Testis (tissue), 3 donors: ENCODE measurements around the gene LIF. TPM values are rescaled to one million over a fixed set of nuclear protein-coding genes. Genes with fewer than 3 reads are reported as not detected.

ENCODE experiments used
- DNase-seq: peaks from one replicate; pipeline ENCODE4 v3.0.0-alpha.2; 2019
- H3K27ac ChIP-seq, 2 donors: fragments of 200-600 bp; sonication (generic); one replicate each; pipeline ENCODE4 v1.5.1; 2019
- H3K27me3 ChIP-seq: fragments of 200-600 bp; sonication (generic); one replicate; pipeline ENCODE4 v1.5.1; 2019
- H3K36me3 ChIP-seq: fragments of 200-600 bp; sonication (generic); one replicate; pipeline ENCODE4 v1.5.1; 2017; ENCODE audit warnings: low read depth; ENCODE audit errors: missing control alignments
- H3K4me1 ChIP-seq: fragments of 200-600 bp; sonication (generic); one replicate; pipeline ENCODE4 v1.5.1; 2019
- H3K4me3 ChIP-seq, 2 donors: fragments of 200-600 bp; sonication (generic); one replicate each; pipeline ENCODE4 v1.5.1; 2017 to 2019
- H3K9me3 ChIP-seq: fragments of 200-600 bp; sonication (generic); one replicate; pipeline ENCODE4 v1.5.1; 2017
- CTCF ChIP-seq, 3 experiments: fragments of 450-650 bp in 2 of 3; fragments of 200-600 bp in 1 of 3; sonication (generic) in 1 of 3; IDR thresholded peaks; one replicate each; pipeline ENCODE4 v1.5.1; 2016 to 2019; ENCODE audit warnings: antibody characterized with exemption in 3 of 3, mild to moderate bottlenecking in 2 of 3, moderate library complexity in 1 of 3
- POLR2A ChIP-seq: fragments of 450-650 bp; IDR thresholded peaks from one replicate; pipeline ENCODE4 v1.6.1; 2017; ENCODE audit warnings: antibody characterized with exemption, mild to moderate bottlenecking, moderate library complexity
- WGBS, 2 donors: methylation state at CpG; one replicate each; pipeline ENCODE4 v1.1.5; 2018; 5-methylcytosine and 5-hydroxymethylcytosine counted together
- intact Hi-C: fragments of 100-400 bp; cut with DNase I; formaldehyde crosslinking; loops from one replicate; pipeline ENCODE4 v1.15.1; 2023; ENCODE audit warnings: low total_unique reads
- polyA plus RNA-seq: library from polyadenylated mRNA; stranded (reverse); fragments of 350-450 nt; fragmentation: Illumina TruSeq; extraction: RNeasy Lipid Tissue Mini Kit (QIAGEN cat#74804); gene quantifications from one replicate; pipeline ENCODE4 v1.2.3, GENCODE V29; 2014; ENCODE audit warnings: low read depth, low replicate concordance; ENCODE audit not compliant: insufficient read depth
- total RNA-seq, 2 donors: library from RNA; depleted of rRNA; stranded (reverse); fragments of >200 nt; gene quantifications; one replicate each; pipeline ENCODE4 v1.2.3, GENCODE V29; 2016

Gene LIF
- total and polyA plus RNA-seq, 3 donors from 2014 or later: 0.08 to 1.4 (median 1.4) TPM

- peaks cover 55% of the 10 kb centered on the region for H3K4me1 ChIP-seq
- TF ChIP-seq CTCF (IDR thresholded peaks at IDR 0.05): no peak
- TF ChIP-seq POLR2A: no peak
- 91 to 98% methylated on average over 6 of the region's 6 CpGs for WGBS, 2 donors
- H3K4me3 ChIP-seq: no peak overlapping the region
- intact Hi-C loops: no loop called here
- no peak for DNase-seq
- H3K36me3 ChIP-seq: no peaks in the 10 kb centered on the region
- no peaks in the 10 kb centered on the region for H3K9me3 ChIP-seq
- no peaks in the 10 kb centered on the region for H3K27me3 ChIP-seq
- peak overlapping the region; percentile 85 to 91 for H3K27ac ChIP-seq
Observed at GRCh38 chr22:30209642-30210041, 36.9 kb downstream of the LIF start.

- no peaks in the 10 kb centered on the region for H3K36me3 ChIP-seq
- intact Hi-C loops: no loop called here
- no peaks in the 10 kb centered on the region for H3K27me3 ChIP-seq
- 51% methylated on average over 26 of the region's 26 CpGs for WGBS, 2 donors
- H3K9me3 ChIP-seq: no peaks in the 10 kb centered on the region
- peaks cover 58% of the 10 kb centered on the region for H3K4me1 ChIP-seq
- peak; percentile 81 for DNase-seq
- peak overlapping the region; percentile 85 to 91 for H3K27ac ChIP-seq
- TF ChIP-seq CTCF (IDR thresholded peaks at IDR 0.05) (no peak), POLR2A (no peak)
- no peak overlapping the region for H3K4me3 ChIP-seq
Observed at GRCh38 chr22:30208631-30209603, 37.6 kb downstream of the LIF start.

- intact Hi-C loops: no loop called here
- TF ChIP-seq POLR2A (no peak), CTCF (IDR thresholded peaks at IDR 0.05) (no peak)
- Histone ChIP-seq H3K36me3 (no peaks in the 10 kb centered on the region), H3K27ac (peak overlapping the region in 1 of 2 donors; percentile 91), H3K4me3 (no peak overlapping the region), H3K9me3 (no peaks in the 10 kb centered on the region), H3K4me1 (peaks cover 63% of the 10 kb centered on the region), H3K27me3 (no peaks in the 10 kb centered on the region)
- WGBS, 2 donors: 54 to 65% methylated on average over 16 of the region's 16 CpGs
- peak; percentile 64 for DNase-seq
Observed at GRCh38 chr22:30206944-30207343, 39.6 kb downstream of the LIF start.

- Histone ChIP-seq H3K4me1 (peaks cover 64% of the 10 kb centered on the region), H3K9me3 (no peaks in the 10 kb centered on the region), H3K4me3 (no peak overlapping the region), H3K27ac (peak overlapping the region; percentile 51 to 91), H3K36me3 (no peaks in the 10 kb centered on the region), H3K27me3 (no peaks in the 10 kb centered on the region)
- intact Hi-C loops: no loop called here
- DNase-seq: peak; percentile 30
- TF ChIP-seq POLR2A: no peak
- TF ChIP-seq CTCF (IDR thresholded peaks at IDR 0.05): no peak
- 56 to 64% methylated on average over 22 to 25 of the region's 25 CpGs for WGBS, 2 donors
Observed at GRCh38 chr22:30205281-30206115, 41.1 kb downstream of the LIF start.
